AG20443 (cell line): ENCODE results near the gene GPX3.

Experiments used
- DNase-seq: peaks from one replicate; pipeline ENCODE4 v3.0.0; 2012; ENCODE audit warnings: low spot score, mixed read lengths

GPX3 gene

DNA sequence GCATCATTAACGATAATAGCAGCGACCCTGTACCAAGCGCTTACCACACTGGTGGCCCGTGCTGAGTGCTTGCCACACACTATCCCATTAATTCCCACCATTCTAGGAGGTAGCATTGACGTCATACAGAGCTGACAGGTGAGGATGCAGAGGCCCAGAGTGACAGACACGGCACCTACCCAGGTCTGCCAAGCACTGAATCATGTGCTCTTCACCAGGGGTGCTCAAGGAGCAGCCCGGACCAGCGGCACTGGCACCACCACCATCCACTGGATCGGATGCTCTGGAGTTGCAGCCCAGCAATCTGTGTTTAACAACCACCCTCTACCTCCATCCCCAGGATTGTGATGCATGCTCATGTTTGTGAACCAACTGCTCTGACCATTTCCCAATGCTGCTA, 57.0 kb downstream of the GPX3 start:
- DNase-seq = no peak

DNA sequence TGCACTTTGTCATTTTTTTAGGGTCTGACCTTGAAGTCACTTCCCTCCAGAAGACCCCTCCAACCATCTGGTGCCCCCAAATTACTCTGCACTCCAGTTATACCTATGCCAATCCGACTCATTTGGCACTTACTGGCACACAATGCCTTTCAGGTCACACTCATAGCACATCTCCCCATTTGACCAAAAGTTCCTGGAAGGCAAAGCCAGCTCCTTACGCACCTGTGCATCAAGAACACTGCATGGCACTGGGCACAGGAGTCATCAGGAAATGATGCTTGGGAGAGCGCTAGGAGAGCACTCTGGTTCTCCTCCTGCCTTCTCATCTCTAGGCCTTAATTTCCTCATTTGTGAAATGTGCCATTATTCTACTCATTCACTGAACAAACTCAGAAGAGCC, 57.6 kb downstream of the GPX3 start:
- no peak for DNase-seq
